ENCODE results near the gene EVA1C.

- TF ChIP-seq ZNF274 (IDR thresholded peaks at IDR 0.05; ENCODE audit: low read depth, low read length) (no peak), SUZ12 (IDR thresholded peaks at IDR 0.05; ENCODE audit: extremely low read depth, insufficient read depth, insufficient read length) (no peak)
Measured at GRCh38 chr21:32549440-32549839, 136.9 kb downstream of the EVA1C start.
